ENCODE measurements around the gene ERMARD.

Gene ERMARD

GRCh38 chr6:169766232-169766631 lies 14.8 kb downstream of the ERMARD start:
- H3K36me3 ChIP-seq (replicated peaks; ENCODE audit: insufficient read depth, low read length): no peaks in the 10 kb centered on the region
- no peak overlapping the region for H3K4me2 ChIP-seq (ENCODE audit: low read depth, low read length)
- H4K20me1 ChIP-seq (ENCODE audit: insufficient read depth, low read length): no peaks in the 10 kb centered on the region
- H3F3A ChIP-seq (ENCODE audit: insufficient read depth, low read length): no peaks in the 10 kb centered on the region
- DNase-seq: no peak
- no peaks in the 10 kb centered on the region for H3K9me3 ChIP-seq (replicated peaks; ENCODE audit: insufficient read depth, low read length)
- no peak for TF ChIP-seq EZH2 (optimal IDR thresholded peaks at IDR 0.05; ENCODE audit: low read depth, low read length)
- TF ChIP-seq CTCF (IDR thresholded peaks at IDR 0.05; ENCODE audit: low read length): no peak
- no peak for TF ChIP-seq EZH2phosphoT487 (IDR thresholded peaks at IDR 0.05; ENCODE audit: low read length)
- no peaks in the 10 kb centered on the region for H3K27me3 ChIP-seq (replicated peaks; ENCODE audit: insufficient read depth, low read length)
- H3K9me2 ChIP-seq (replicated peaks; ENCODE audit: insufficient read depth, low read length): no peaks in the 10 kb centered on the region
- H3K79me2 ChIP-seq (ENCODE audit: low read length): no peaks in the 10 kb centered on the region
- H2AFZ ChIP-seq (ENCODE audit: low read length): no peak overlapping the region
- H3K4me3 ChIP-seq (ENCODE audit: low read length): no peak overlapping the region
- H3K4me1 ChIP-seq (ENCODE audit: low read length): peaks cover 8% of the 10 kb centered on the region
- no peak overlapping the region for H3K27ac ChIP-seq (ENCODE audit: low read length)
- H3K9ac ChIP-seq (ENCODE audit: low read length): no peak overlapping the region

GRCh38 chr6:169766921-169767736 lies 15.7 kb downstream of the ERMARD start:
- peak overlapping the region; percentile 37; the same call in 1 of the 2 replicates for H3K4me2 ChIP-seq (ENCODE audit: low read depth, low read length)
- no peaks in the 10 kb centered on the region for H3K36me3 ChIP-seq (replicated peaks; ENCODE audit: insufficient read depth, low read length)
- no peaks in the 10 kb centered on the region for H3F3A ChIP-seq (ENCODE audit: insufficient read depth, low read length)
- H3K9ac ChIP-seq (ENCODE audit: low read length): no peak overlapping the region
- no peaks in the 10 kb centered on the region for H4K20me1 ChIP-seq (ENCODE audit: insufficient read depth, low read length)
- no peak for DNase-seq
- no peaks in the 10 kb centered on the region for H3K9me3 ChIP-seq (replicated peaks; ENCODE audit: insufficient read depth, low read length)
- H3K4me3 ChIP-seq (ENCODE audit: low read length): no peak overlapping the region
- H3K79me2 ChIP-seq (ENCODE audit: low read length): no peaks in the 10 kb centered on the region
- no peaks in the 10 kb centered on the region for H3K27me3 ChIP-seq (replicated peaks; ENCODE audit: insufficient read depth, low read length)
- H2AFZ ChIP-seq (ENCODE audit: low read length): no peak overlapping the region
- no peak for TF ChIP-seq EZH2 (optimal IDR thresholded peaks at IDR 0.05; ENCODE audit: low read depth, low read length)
- TF ChIP-seq EZH2phosphoT487 (IDR thresholded peaks at IDR 0.05; ENCODE audit: low read length): no peak
- no peak for TF ChIP-seq CTCF (IDR thresholded peaks at IDR 0.05; ENCODE audit: low read length)
- H3K9me2 ChIP-seq (replicated peaks; ENCODE audit: insufficient read depth, low read length): no peaks in the 10 kb centered on the region
- peaks cover 8% of the 10 kb centered on the region for H3K4me1 ChIP-seq (ENCODE audit: low read length)
- H3K27ac ChIP-seq (ENCODE audit: low read length): peak overlapping the region; percentile 41; the same call in 1 of the 2 replicates

GRCh38 chr6:169774347-169774746 lies 22.9 kb downstream of the ERMARD start:
- Histone ChIP-seq H3F3A (ENCODE audit: insufficient read depth, low read length) (no peaks in the 10 kb centered on the region), H3K79me2 (ENCODE audit: low read length) (no peaks in the 10 kb centered on the region), H3K9me3 (replicated peaks; ENCODE audit: insufficient read depth, low read length) (no peaks in the 10 kb centered on the region), H3K36me3 (replicated peaks; ENCODE audit: insufficient read depth, low read length) (no peaks in the 10 kb centered on the region), H3K9me2 (replicated peaks; ENCODE audit: insufficient read depth, low read length) (no peaks in the 10 kb centered on the region), H3K4me2 (ENCODE audit: low read depth, low read length) (no peak overlapping the region), H3K4me1 (ENCODE audit: low read length) (no peaks in the 10 kb centered on the region), H3K27ac (ENCODE audit: low read length) (no peak overlapping the region), H3K9ac (ENCODE audit: low read length) (no peak overlapping the region), H4K20me1 (ENCODE audit: insufficient read depth, low read length) (no peaks in the 10 kb centered on the region), H3K27me3 (replicated peaks; ENCODE audit: insufficient read depth, low read length) (no peaks in the 10 kb centered on the region), H3K4me3 (ENCODE audit: low read length) (no peak overlapping the region), H2AFZ (ENCODE audit: low read length) (no peak overlapping the region)
- TF ChIP-seq EZH2phosphoT487 (IDR thresholded peaks at IDR 0.05; ENCODE audit: low read length): no peak
- no peak for TF ChIP-seq CTCF (IDR thresholded peaks at IDR 0.05; ENCODE audit: low read length)
- TF ChIP-seq EZH2 (optimal IDR thresholded peaks at IDR 0.05; ENCODE audit: low read depth, low read length): no peak
- no peak for DNase-seq

All from MM.1S (cell line).